ENCODE results near the gene CACNB2. TPM values are rescaled to one million over a fixed set of nuclear protein-coding genes. Genes with fewer than 3 reads are reported as not detected.
A peak's percentile ranks its signal among the peaks of the same experiment; 100 is the strongest.

The CACNB2 gene
- total and polyA plus RNA-seq, 2 experiments from 2014 or later = 4.6 to 5.3 TPM

DNA sequence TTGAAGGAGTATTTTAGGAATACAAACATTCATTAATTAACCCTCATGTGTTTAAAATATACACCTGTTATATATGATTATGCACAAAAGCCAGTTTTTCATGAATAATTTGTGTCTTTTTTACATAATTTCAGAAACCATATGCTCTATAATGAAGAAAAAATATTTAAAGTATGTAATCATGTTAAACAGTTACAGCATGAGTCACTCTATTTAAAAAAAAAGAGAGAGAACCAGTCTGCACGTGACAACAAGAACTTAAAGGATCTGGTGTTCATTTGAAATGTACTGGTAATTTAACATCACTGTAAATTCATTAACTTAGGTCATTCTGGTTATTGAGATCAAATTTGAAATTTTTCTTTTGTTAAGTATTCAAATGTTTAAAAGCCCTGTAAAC, 228.5 kb downstream of the CACNB2 start:
- no peak for TF ChIP-seq EZH2 (IDR thresholded peaks at IDR 0.05; ENCODE audit: borderline replicate concordance)
- no peak for TF ChIP-seq EZH2phosphoT487 (IDR thresholded peaks at IDR 0.05; ENCODE audit: low read depth, severe bottlenecking, unreplicated experiment)
- no peak for TF ChIP-seq CTCF (IDR thresholded peaks at IDR 0.05; ENCODE audit: poor library complexity)
- no peaks in the 10 kb centered on the region for H3K36me3 ChIP-seq (replicated peaks; ENCODE audit: insufficient read depth, low read depth)
- H3K27ac ChIP-seq = no peak overlapping the region
- 31% methylated on average over 1 of the region's 1 CpG for WGBS (ENCODE audit: low lambda C conversion rate, missing lambda C conversion rate)
- no peaks in the 10 kb centered on the region for H3K4me1 ChIP-seq (ENCODE audit: insufficient read depth)
- H3K9me3 ChIP-seq (ENCODE audit: low read depth) = no peaks in the 10 kb centered on the region
- no peak overlapping the region for H2AFZ ChIP-seq
- H3K27me3 ChIP-seq = no peaks in the 10 kb centered on the region
- H3K4me3 ChIP-seq = no peak overlapping the region
- DNase-seq (ENCODE audit: low spot score) = peak; percentile 13
- H3K4me2 ChIP-seq = no peak overlapping the region
- H4K20me1 ChIP-seq (ENCODE audit: insufficient read depth, poor library complexity, severe bottlenecking) = no peaks in the 10 kb centered on the region
- H3K79me2 ChIP-seq = no peaks in the 10 kb centered on the region
- no peaks in the 10 kb centered on the region for H3K9me2 ChIP-seq (replicated peaks; ENCODE audit: insufficient read depth)

GRCh38 chr10:18369859-18370473, 229.7 kb downstream of the CACNB2 start:
- Histone ChIP-seq H3K4me3 (no peak overlapping the region), H3K4me2 (no peak overlapping the region), H3K27ac (no peak overlapping the region), H3K4me1 (ENCODE audit: insufficient read depth) (no peaks in the 10 kb centered on the region), H3K27me3 (no peaks in the 10 kb centered on the region), H4K20me1 (ENCODE audit: insufficient read depth, poor library complexity, severe bottlenecking) (no peaks in the 10 kb centered on the region), H3K9me3 (ENCODE audit: low read depth) (no peaks in the 10 kb centered on the region), H3K36me3 (replicated peaks; ENCODE audit: insufficient read depth, low read depth) (no peaks in the 10 kb centered on the region), H3K9me2 (replicated peaks; ENCODE audit: insufficient read depth) (no peaks in the 10 kb centered on the region), H3K79me2 (no peaks in the 10 kb centered on the region), H2AFZ (no peak overlapping the region)
- no peak for DNase-seq (ENCODE audit: low spot score)
- WGBS (ENCODE audit: low lambda C conversion rate, missing lambda C conversion rate) = over 99% methylated on average over 4 of the region's 4 CpGs
- TF ChIP-seq CTCF (IDR thresholded peaks at IDR 0.05; ENCODE audit: poor library complexity) = no peak
- no peak for TF ChIP-seq EZH2phosphoT487 (IDR thresholded peaks at IDR 0.05; ENCODE audit: low read depth, severe bottlenecking, unreplicated experiment)

GRCh38 chr10:18376650-18377049, 236.4 kb downstream of the CACNB2 start:
- no peak overlapping the region for H3K4me2 ChIP-seq
- no peaks in the 10 kb centered on the region for H3K9me3 ChIP-seq (ENCODE audit: low read depth)
- H3K27me3 ChIP-seq = no peaks in the 10 kb centered on the region
- H3K36me3 ChIP-seq (replicated peaks; ENCODE audit: insufficient read depth, low read depth) = no peaks in the 10 kb centered on the region
- TF ChIP-seq EZH2phosphoT487 (IDR thresholded peaks at IDR 0.05; ENCODE audit: low read depth, severe bottlenecking, unreplicated experiment) (no peak), CTCF (IDR thresholded peaks at IDR 0.05; ENCODE audit: poor library complexity) (no peak), EZH2 (IDR thresholded peaks at IDR 0.05; ENCODE audit: borderline replicate concordance) (no peak)
- H3K4me3 ChIP-seq = no peak overlapping the region
- H4K20me1 ChIP-seq (ENCODE audit: insufficient read depth, poor library complexity, severe bottlenecking) = no peaks in the 10 kb centered on the region
- 53% methylated on average over 5 of the region's 5 CpGs for WGBS (ENCODE audit: low lambda C conversion rate, missing lambda C conversion rate)
- DNase-seq (ENCODE audit: low spot score) = no peak
- H3K79me2 ChIP-seq = no peaks in the 10 kb centered on the region
- H3K4me1 ChIP-seq (ENCODE audit: insufficient read depth) = no peaks in the 10 kb centered on the region
- no peaks in the 10 kb centered on the region for H3K9me2 ChIP-seq (replicated peaks; ENCODE audit: insufficient read depth)
- no peak overlapping the region for H3K27ac ChIP-seq
- no peak overlapping the region for H2AFZ ChIP-seq

Measured in hepatocyte (in vitro differentiated cells).